Measurements from ENCODE around the gene HPRT1.

GRCh38 chrX:134545510-134545909, 85.5 kb downstream of the HPRT1 start:
- no peak for TF ChIP-seq CTCF (IDR thresholded peaks at IDR 0.05)
- no peak for TF ChIP-seq POLR2A (IDR thresholded peaks at IDR 0.05)
- TF ChIP-seq POLR2AphosphoS5 (IDR thresholded peaks at IDR 0.05): no peak
